ENCODE data around the gene TCERG1L.
"Not testable (repeated sequence)": the region's sequence is repeated elsewhere in the genome, so short reads cannot be mapped to it uniquely, and the experiment has no call there.

TCERG1L gene

GRCh38 chr10:131115801-131116200 lies 195.7 kb downstream of the TCERG1L start:
- DNase-seq = no peak

GRCh38 chr10:131115321-131115720 lies 196.2 kb downstream of the TCERG1L start:
- DNase-seq = no peak

GRCh38 chr10:131114846-131115245 lies 196.7 kb downstream of the TCERG1L start:
- DNase-seq = no peak

- no peak for DNase-seq
Measured at GRCh38 chr10:131113709-131114291, 197.7 kb downstream of the TCERG1L start.

GRCh38 chr10:131113165-131113564 lies 198.4 kb downstream of the TCERG1L start:
- DNase-seq = no peak

DNA sequence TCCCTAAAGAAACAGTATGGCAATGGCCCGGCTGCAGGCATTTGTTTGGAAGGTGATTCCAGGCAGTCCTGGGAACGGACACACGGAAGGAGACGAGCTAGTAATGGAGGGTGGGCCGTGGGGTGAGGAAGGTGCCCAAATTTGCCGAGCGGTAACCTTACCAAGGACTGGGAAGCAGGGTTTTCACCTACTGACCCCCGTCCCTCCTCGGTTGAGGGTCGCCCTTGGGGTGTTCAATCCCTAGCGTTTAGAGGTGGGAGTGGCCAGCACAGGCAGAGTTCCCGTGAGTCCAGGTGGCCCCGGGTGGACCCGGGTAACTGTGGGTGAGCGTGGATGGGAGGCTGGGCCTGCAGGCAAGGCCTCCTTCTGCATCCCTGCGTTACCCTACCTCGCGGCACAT lies 198.8 kb downstream of the TCERG1L start:
- no peak for DNase-seq

DNA sequence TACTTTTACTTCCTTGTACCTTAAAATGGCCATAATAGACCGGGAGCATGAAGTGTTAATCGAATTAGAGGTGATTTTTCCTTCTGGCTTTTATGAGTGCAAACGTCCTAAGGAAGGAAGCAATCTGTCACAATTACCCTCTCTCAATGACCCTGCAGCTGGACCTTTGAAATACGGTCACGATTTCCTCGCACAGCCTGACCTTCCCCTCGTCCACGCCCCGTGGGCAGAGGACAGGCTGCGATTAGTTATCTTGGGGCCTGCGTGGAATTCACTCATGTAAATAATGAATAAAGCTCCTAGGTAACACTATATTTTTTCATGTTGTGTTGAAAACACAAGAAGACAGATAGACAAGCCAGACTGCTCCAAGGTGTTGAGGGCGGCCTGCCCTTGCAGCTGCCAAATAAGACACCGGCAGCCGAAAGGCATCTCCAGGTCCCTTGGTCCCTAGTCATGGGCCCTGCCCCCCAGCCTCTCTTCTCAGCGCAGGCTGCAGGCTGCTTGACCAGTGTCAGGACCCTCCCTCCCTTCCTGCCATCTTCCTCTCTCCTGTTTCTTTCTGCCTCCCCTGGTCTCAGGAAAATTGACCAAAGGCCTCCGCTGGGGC lies 199.9 kb downstream of the TCERG1L start:
- DNase-seq = no peak

GRCh38 chr10:131111007-131111406 lies 200.5 kb downstream of the TCERG1L start:
- no peak for DNase-seq

GRCh38 chr10:131110241-131110783 lies 201.2 kb downstream of the TCERG1L start:
- DNase-seq = no peak

DNA sequence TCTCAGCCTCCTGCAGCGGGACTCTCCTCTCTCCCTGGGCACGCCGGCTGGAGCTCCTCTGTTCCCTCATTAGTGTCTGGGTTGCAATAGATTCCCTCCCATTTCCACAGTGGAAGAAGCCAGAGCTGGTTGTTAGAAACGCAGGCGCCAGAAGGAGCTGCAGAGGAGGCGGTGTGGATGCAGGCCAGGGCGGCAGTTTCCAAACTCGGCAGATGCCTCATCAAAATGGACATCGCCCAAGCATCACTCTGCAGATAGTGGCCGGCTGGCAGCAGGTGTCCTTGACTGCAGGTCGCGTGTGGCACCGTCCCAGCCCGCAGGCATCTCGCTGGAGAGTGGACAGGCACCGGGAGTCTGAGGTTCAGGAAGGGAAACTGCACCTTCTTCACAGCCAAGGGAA lies 201.8 kb downstream of the TCERG1L start:
- DNase-seq = no peak

GRCh38 chr10:131109291-131109690 lies 202.2 kb downstream of the TCERG1L start:
- no peak for DNase-seq

GRCh38 chr10:131107970-131108369 lies 203.6 kb downstream of the TCERG1L start:
- DNase-seq = no peak

- no peak for DNase-seq
Measured at GRCh38 chr10:131102676-131103075, 208.8 kb downstream of the TCERG1L start.

- no peak for DNase-seq
Measured at GRCh38 chr10:131102147-131102546, 209.4 kb downstream of the TCERG1L start.

- not testable (repeated sequence) for DNase-seq
Measured at GRCh38 chr10:131100418-131101410, 210.8 kb downstream of the TCERG1L start.

GRCh38 chr10:131099028-131099726 lies 212.3 kb downstream of the TCERG1L start:
- no peak for DNase-seq

DNA sequence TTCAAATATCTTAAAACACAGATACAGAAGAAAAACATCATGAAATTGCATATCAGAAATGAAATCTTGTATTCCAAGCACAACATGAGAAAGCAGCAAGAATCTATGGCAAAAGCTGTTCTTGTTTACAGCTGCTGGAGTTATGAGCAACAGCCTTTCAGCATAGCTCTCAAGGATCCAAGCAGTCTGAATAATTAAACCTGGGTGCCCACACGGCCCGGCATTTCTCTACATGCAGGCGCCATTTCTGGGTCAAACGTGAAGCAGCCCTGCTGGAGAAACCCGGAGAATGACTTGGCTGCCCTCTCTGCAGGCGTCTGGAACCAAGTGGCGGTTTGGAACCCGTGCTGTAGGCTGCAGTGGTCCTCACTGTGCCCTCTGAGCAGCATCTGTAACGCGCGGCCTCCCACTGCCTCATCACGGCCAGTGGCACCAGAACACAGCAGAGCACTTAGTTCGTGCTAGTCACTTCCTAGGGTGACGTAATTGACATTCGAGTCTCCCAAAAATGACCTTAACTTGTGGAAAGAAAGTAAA lies 213.0 kb downstream of the TCERG1L start:
- DNase-seq = no peak

- DNase-seq = no peak
Measured at GRCh38 chr10:131096031-131096430, 215.5 kb downstream of the TCERG1L start.

DNA sequence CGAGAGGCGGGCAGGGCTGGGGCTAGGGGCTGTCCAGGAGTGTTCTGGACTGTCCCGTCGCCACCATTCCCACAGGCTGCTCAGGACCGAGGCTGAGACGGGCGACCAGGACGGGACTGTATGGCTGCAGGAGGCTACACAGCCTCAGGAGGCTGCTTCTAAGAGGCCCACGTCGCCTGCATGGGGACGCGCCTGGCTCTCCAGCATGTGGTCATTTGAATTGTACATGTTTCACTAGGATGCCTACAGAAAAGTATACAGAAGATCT lies 216.3 kb downstream of the TCERG1L start:
- DNase-seq = no peak

DNA sequence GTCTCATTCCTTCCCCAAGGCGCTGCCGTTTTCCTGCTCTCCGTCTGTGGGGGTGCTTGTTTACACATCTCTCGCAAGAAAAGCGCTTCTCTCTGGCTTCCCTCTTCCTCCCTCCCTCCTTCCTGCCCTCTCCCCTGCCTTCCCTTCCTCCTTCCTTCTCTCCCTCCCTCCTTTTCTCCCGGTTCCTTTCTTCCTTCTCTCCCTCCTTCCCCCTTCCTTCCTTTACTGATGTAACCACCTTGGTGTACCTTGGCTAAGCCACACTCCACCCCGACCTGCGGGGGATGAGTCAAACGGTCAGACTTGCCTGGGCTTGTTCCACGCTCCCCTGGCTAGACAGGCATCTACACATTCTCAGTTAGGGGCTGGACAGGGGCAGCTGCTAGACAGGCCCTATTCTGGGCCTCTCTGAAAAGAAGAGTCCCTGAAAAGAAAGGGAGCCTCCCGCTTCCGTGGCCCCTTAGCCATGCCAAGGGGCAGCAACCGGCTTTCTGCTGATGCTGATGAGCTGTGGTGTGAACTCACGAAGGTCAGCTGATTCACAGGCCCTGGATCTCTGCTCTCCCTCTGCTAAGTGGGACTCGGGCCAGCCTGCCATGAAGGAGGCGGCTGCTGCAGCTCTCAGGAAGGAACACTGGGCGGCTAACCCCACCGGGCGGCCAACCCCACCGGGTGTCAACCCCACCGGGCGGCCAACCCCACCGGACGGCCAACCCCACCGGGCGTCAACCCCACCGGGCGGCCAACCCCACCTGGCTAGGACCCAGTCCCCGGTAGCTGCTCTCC lies 216.8 kb downstream of the TCERG1L start:
- DNase-seq = no peak

DNA sequence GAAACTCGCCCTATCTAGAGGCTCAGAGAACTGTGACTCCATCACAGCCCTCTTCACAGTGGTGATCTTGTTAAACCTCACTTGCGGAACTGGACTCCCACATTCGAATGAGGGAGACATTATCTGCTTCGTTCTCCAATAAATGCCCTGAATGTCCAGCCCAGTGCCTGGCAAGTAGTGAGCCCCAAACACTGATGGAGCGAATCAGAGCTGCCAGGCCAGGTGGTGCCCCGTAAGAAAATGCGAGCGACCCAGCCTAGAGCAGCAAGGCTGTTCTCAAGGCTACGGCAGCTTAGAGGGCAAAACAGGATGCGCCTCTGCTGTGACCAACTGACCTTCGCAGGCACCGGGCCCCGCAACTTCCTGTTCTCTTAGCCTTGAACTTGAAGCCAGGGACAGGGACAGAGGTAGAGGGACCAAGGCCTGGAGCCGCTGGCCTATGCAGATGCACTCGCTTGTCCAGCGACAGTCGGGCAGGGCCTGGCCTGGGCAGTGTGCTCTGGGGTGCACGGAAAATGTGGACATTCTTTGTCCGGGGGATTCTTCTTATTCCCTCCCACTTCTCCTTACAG lies 217.6 kb downstream of the TCERG1L start:
- no peak for DNase-seq

DNA sequence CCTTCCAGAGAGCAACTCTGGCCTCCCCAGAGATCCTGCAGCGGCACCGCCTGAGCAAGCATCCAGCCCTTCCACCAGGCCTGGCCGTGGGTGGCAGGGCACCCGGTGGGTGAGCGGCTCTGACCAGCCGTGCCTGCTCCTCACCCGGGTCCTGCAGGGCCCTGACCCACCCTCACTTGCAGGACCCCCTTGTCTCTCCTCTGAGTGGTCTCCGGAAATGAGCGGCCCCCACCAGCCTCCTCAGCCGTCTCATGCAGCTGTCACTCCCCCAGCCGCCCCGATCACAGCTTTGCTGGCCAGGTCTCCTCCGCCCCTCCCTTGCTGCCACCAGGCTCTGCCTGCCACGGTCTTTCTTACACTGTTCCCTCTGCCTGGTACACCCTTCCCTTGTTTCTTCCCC lies 218.2 kb downstream of the TCERG1L start:
- no peak for DNase-seq

All from activated T-cell treated with anti-CD3 and anti-CD28 coated beads, Interleukin-2, amount 50 U/mL, for 48 hours (primary cell).